PC-9 (cell line): ENCODE results near the gene EPC2. TPM values are rescaled to one million over a fixed set of nuclear protein-coding genes. Genes with fewer than 3 reads are reported as not detected.
"Not testable (repeated sequence)": the region's sequence is repeated elsewhere in the genome, so short reads cannot be mapped to it uniquely, and the experiment has no call there.

ENCODE experiments used
- BruUV-seq: library from RNA; stranded (reverse); fragments of 400-500 nt; replicated peaks from 2 replicates; lab custom pipeline; 2021; lab: Mats Ljungman, UMichigan
- CTCF ChIA-PET: fragments of 300-600 bp; sonication (Branson Sonifier 250); formaldehyde crosslinking; loops from one replicate; lab custom pipeline; 2022; ENCODE audit warnings: antibody characterized with exemption; lab: Charles Lee
- POLR2A ChIA-PET: fragments of 300-600 bp; sonication (Branson Sonifier 250); formaldehyde crosslinking; loops from one replicate; lab custom pipeline; 2022; ENCODE audit warnings: antibody characterized with exemption; ENCODE audit not compliant: unreplicated experiment; lab: Charles Lee
- DNase-seq, 2 experiments: peaks; one replicate each; pipeline versions ENCODE4 v3.0.0 to v3.0.0-alpha.2; 2015 to 2022; ENCODE audit warnings: mixed read lengths in 1 of 2
- H2AFZ ChIP-seq: fragments of 200-600 bp; sonication (generic); 2 replicates; pipeline ENCODE4 v1.8.1; 2017; ENCODE audit warnings: antibody characterized with exemption
- H3F3A ChIP-seq: fragments of 200-600 bp; sonication (generic); 2 replicates; pipeline ENCODE4 v1.8.1; 2017; ENCODE audit warnings: antibody characterized with exemption, mild to moderate bottlenecking, low read depth; ENCODE audit not compliant: insufficient read depth
- H3K27ac ChIP-seq: fragments of 200-600 bp; sonication (generic); 2 replicates; pipeline ENCODE4 v1.6.1; 2016; ENCODE audit warnings: mixed run types
- H3K27me3 ChIP-seq: fragments of 200-600 bp; sonication (generic); 2 replicates; pipeline ENCODE4 v1.6.1; 2016; ENCODE audit warnings: low read depth, mixed run types; ENCODE audit not compliant: insufficient read depth
- H3K36me3 ChIP-seq: fragments of 200-600 bp; sonication (generic); 2 replicates; pipeline ENCODE4 v1.6.1; 2016; ENCODE audit warnings: low read depth, mixed run types
- H3K4me1 ChIP-seq: fragments of 200-600 bp; sonication (generic); replicated peaks from 2 replicates; pipeline ENCODE4 v1.6.1; 2016; ENCODE audit warnings: mixed run types; ENCODE audit not compliant: insufficient read depth
- H3K4me2 ChIP-seq: fragments of 200-600 bp; sonication (generic); 2 replicates; pipeline ENCODE4 v1.6.1; 2017; ENCODE audit warnings: mixed run types
- H3K4me3 ChIP-seq: fragments of 200-600 bp; sonication (generic); 2 replicates; pipeline ENCODE4 v1.6.1; 2016; ENCODE audit warnings: mixed run types
- H3K79me2 ChIP-seq: fragments of 200-600 bp; sonication (generic); 2 replicates; pipeline ENCODE4 v1.6.1; 2017; ENCODE audit warnings: low read depth, mixed run types
- H3K9me2 ChIP-seq: fragments of 200-600 bp; sonication (generic); 2 replicates; pipeline ENCODE4 v1.8.1; 2017; ENCODE audit warnings: mild to moderate bottlenecking; ENCODE audit not compliant: insufficient read depth
- H3K9me3 ChIP-seq: fragments of 200-600 bp; sonication (generic); 2 replicates; pipeline ENCODE4 v1.8.1; 2016; ENCODE audit warnings: low read depth; ENCODE audit not compliant: insufficient read depth
- H4K20me1 ChIP-seq: fragments of 200-600 bp; sonication (generic); 2 replicates; pipeline ENCODE4 v1.8.1; 2017; ENCODE audit not compliant: insufficient read depth
- EZH2 ChIP-seq: fragments of 200-600 bp; sonication (generic); IDR thresholded peaks from 2 replicates; pipeline ENCODE4 v1.8.0; 2017; ENCODE audit warnings: antibody characterized with exemption, low read depth
- intact Hi-C: fragments of 100-400 bp; cut with micrococcal nuclease; formaldehyde crosslinking; loops from one replicate; pipeline ENCODE4 v1.10.0; 2022; ENCODE audit not compliant: unreplicated experiment
- total RNA-seq: library from RNA; stranded (reverse); gene quantifications from 2 replicates; pipeline ENCODE4 v1.2.3, GENCODE V29; 2021
- TF ChIP-seq, protein P1 (sequence below): fragments of 200-600 bp; sonication (generic); conservative IDR thresholded peaks from 2 replicates; pipeline ENCODE4 v1.6.1; 2017; ENCODE audit warnings: mixed run types, antibody characterized with exemption, mild to moderate bottlenecking, moderate library complexity

EPC2 gene
- total RNA-seq, 1 experiment from 2014 or later, result 29.8 TPM

DNA sequence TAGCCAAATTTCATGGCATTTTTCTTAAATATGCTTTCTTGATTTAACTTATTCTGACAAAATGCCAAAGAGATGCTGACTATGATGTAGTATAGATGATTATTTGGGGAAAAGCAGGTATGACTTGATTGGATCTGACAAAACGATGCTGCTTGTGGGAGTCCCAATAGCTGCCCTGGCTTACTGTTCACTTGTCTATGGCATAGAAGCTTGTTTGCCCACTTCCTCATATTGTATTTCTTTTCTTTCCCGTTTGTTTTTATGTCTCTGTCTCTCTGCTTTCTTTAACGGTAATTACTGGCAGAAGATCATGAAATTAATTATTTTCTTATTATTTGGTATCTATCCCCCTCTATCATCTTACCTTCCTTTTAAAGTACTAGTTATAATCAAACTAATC, 43.0 kb downstream of the EPC2 start:
- BruUV-seq, result no TSS peak
- H3F3A ChIP-seq, result no peaks in the 10 kb centered on the region
- H3K4me2 ChIP-seq, result no peak overlapping the region
- TF ChIP-seq, protein P1, sequence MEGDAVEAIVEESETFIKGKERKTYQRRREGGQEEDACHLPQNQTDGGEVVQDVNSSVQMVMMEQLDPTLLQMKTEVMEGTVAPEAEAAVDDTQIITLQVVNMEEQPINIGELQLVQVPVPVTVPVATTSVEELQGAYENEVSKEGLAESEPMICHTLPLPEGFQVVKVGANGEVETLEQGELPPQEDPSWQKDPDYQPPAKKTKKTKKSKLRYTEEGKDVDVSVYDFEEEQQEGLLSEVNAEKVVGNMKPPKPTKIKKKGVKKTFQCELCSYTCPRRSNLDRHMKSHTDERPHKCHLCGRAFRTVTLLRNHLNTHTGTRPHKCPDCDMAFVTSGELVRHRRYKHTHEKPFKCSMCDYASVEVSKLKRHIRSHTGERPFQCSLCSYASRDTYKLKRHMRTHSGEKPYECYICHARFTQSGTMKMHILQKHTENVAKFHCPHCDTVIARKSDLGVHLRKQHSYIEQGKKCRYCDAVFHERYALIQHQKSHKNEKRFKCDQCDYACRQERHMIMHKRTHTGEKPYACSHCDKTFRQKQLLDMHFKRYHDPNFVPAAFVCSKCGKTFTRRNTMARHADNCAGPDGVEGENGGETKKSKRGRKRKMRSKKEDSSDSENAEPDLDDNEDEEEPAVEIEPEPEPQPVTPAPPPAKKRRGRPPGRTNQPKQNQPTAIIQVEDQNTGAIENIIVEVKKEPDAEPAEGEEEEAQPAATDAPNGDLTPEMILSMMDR, result no peak
- no peak for TF ChIP-seq EZH2
- no peaks in the 10 kb centered on the region for H3K36me3 ChIP-seq
- peaks cover 85% of the 10 kb centered on the region for H3K79me2 ChIP-seq
- H3K4me1 ChIP-seq, result no peaks in the 10 kb centered on the region
- H3K27ac ChIP-seq, result no peak overlapping the region
- no peaks in the 10 kb centered on the region for H3K9me3 ChIP-seq
- intact Hi-C loops, result no loop called here
- ChIA-PET CTCF (no interaction called here), POLR2A (interaction anchor here (0.6 kb wide), 1 partner anchor 12 kb away, joined by 4 read pairs; no protein-coding TSS in a partner anchor)
- H3K27me3 ChIP-seq, result no peaks in the 10 kb centered on the region
- peaks cover 62% of the 10 kb centered on the region for H4K20me1 ChIP-seq
- no peaks in the 10 kb centered on the region for H3K9me2 ChIP-seq
- no peak for DNase-seq
- H2AFZ ChIP-seq, result no peak overlapping the region
- H3K4me3 ChIP-seq, result no peak overlapping the region

DNA sequence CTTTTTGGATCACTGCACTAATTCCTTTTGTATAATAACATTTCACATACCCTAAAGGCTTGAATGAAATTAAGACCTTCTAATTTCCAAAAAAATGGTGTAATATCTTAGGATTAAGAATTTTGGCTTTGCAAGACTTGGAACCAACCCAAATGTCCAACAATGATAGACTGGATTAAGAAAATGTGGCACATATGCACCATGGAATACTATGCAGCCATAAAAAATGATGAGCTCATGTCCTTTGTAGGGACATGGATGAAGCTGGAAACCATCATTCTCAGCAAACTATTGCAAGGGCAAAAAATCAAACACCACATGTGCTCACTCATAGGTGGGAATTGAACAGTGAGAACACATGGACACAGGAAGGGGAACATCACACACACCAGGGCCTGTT, 43.5 kb downstream of the EPC2 start:
- BruUV-seq, CTCF ChIA-PET, H2AFZ ChIP-seq, H3K27ac ChIP-seq, H3K4me3 ChIP-seq, H3K4me2 ChIP-seq, H3K27me3 ChIP-seq, H3K9me2 ChIP-seq, H3K9me3 ChIP-seq, DNase-seq, intact Hi-C loops, H3K36me3 ChIP-seq, H3K4me1 ChIP-seq, H3F3A ChIP-seq: not testable (repeated sequence)
- peaks cover 80% of the 10 kb centered on the region for H3K79me2 ChIP-seq
- POLR2A ChIA-PET, result interaction anchor here (0.6 kb wide), 1 partner anchor 12 kb away, joined by 4 read pairs; no protein-coding TSS in a partner anchor
- H4K20me1 ChIP-seq, result peaks cover 61% of the 10 kb centered on the region

DNA sequence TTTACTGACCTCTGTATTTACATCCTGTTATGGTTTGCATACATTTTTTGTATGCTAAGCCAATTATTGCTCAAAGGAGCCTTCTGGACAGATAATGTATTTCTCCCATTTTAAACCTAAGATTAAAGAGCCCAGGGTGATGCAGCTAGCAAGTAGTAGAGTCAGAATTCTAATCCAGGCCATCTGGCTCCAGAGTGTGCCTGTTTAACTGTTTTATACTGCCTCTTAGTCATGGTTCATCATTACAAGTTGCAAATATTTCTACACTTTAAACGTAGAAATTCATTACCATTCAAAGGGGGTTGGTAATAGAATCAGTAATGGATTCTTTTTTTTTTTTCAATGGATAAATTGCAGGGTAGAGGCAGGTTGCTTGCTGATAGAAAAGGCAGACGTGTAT, 52.4 kb downstream of the EPC2 start:
- Histone ChIP-seq H3K27ac (no peak overlapping the region), H3F3A (no peaks in the 10 kb centered on the region), H3K9me2 (no peaks in the 10 kb centered on the region), H3K4me1 (no peaks in the 10 kb centered on the region), H3K4me3 (no peak overlapping the region), H2AFZ (no peak overlapping the region), H3K27me3 (no peaks in the 10 kb centered on the region), H4K20me1 (peaks cover 6% of the 10 kb centered on the region; the same call in 1 of the 2 replicates), H3K36me3 (peaks cover 10% of the 10 kb centered on the region), H3K79me2 (peaks cover 25% of the 10 kb centered on the region), H3K4me2 (no peak overlapping the region), H3K9me3 (no peaks in the 10 kb centered on the region)
- intact Hi-C loops, result no loop called here
- ChIA-PET POLR2A (no interaction called here), CTCF (no interaction called here)
- no TSS peak for BruUV-seq
- DNase-seq, result no peak
- TF ChIP-seq, protein P1, result no peak
- TF ChIP-seq EZH2, result no peak

DNA sequence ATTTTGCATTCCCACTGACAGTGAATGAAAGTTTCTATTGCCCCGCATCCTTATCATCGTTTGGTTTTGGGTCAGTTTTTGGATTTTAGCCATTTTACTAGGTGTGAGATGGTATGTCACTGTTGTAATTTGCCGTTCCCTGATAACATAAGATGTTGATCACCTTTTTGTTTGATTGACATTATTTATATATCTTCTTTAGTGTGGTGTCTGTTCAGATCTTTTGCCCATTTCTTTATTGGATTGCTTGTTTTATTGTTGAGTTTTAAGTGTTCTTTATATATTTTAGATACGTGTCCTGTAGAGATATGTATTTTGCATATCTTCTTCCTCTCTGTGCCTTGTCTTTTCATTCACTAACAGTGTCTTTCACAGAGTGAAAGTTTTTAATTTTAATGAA, 55.3 kb downstream of the EPC2 start:
- Histone ChIP-seq H3K4me1 (no peaks in the 10 kb centered on the region), H2AFZ (no peak overlapping the region), H3K79me2 (peaks cover 43% of the 10 kb centered on the region), H3K9me3 (no peaks in the 10 kb centered on the region), H3K27me3 (no peaks in the 10 kb centered on the region), H4K20me1 (peaks cover 8% of the 10 kb centered on the region; the same call in 1 of the 2 replicates), H3K36me3 (peaks cover 10% of the 10 kb centered on the region), H3K9me2 (no peaks in the 10 kb centered on the region), H3K27ac (no peak overlapping the region), H3K4me3 (no peak overlapping the region), H3F3A (no peaks in the 10 kb centered on the region), H3K4me2 (no peak overlapping the region)
- TF ChIP-seq, protein P1, result no peak
- no peak for TF ChIP-seq EZH2
- ChIA-PET CTCF (no interaction called here), POLR2A (interaction anchor here (0.6 kb wide), 1 partner anchor 180 kb away, joined by 3 read pairs; no protein-coding TSS in a partner anchor)
- intact Hi-C loops, result no loop called here
- DNase-seq, result no peak
- no TSS peak for BruUV-seq
